ENCODE data around the gene ZNF77.
"Not testable (repeated sequence)": the region's sequence is repeated elsewhere in the genome, so short reads cannot be mapped to it uniquely, and the experiment has no call there.

DNA sequence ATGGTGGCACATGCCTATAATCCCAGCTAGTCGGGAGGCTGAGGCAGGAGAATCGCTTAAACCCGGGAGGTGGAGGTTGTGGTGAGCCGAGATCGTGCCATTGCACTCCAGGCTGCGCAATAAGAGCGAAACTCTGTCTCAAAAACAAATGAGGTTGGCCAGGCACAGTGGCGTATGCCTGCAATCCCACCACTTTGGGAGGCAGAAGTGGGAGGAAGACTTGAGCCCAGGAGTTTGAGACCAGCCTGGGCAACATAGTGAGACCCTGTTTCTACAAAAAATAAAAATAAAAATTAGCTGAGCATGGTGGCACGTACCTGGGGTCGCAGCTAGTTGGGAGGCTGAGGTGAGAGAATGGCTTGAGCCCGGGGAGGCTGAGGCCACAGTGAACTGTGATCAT, 47.6 kb upstream of the ZNF77 start:
- not testable (repeated sequence) for TF ChIP-seq POLR2A (IDR thresholded peaks at IDR 0.05)
- TF ChIP-seq, protein P1, sequence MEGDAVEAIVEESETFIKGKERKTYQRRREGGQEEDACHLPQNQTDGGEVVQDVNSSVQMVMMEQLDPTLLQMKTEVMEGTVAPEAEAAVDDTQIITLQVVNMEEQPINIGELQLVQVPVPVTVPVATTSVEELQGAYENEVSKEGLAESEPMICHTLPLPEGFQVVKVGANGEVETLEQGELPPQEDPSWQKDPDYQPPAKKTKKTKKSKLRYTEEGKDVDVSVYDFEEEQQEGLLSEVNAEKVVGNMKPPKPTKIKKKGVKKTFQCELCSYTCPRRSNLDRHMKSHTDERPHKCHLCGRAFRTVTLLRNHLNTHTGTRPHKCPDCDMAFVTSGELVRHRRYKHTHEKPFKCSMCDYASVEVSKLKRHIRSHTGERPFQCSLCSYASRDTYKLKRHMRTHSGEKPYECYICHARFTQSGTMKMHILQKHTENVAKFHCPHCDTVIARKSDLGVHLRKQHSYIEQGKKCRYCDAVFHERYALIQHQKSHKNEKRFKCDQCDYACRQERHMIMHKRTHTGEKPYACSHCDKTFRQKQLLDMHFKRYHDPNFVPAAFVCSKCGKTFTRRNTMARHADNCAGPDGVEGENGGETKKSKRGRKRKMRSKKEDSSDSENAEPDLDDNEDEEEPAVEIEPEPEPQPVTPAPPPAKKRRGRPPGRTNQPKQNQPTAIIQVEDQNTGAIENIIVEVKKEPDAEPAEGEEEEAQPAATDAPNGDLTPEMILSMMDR (IDR thresholded peaks at IDR 0.05) = not testable (repeated sequence)
